NCI-H1694 (cell line): Measurements from ENCODE around the gene S1PR1.
"Not testable (repeated sequence)": the region's sequence is repeated elsewhere in the genome, so short reads cannot be mapped to it uniquely, and the experiment has no call there.

Experiments used
- DNase-seq: peaks from one replicate; lab custom pipeline; 2025; lab: John Stamatoyannopoulos, UW

S1PR1 gene

DNA sequence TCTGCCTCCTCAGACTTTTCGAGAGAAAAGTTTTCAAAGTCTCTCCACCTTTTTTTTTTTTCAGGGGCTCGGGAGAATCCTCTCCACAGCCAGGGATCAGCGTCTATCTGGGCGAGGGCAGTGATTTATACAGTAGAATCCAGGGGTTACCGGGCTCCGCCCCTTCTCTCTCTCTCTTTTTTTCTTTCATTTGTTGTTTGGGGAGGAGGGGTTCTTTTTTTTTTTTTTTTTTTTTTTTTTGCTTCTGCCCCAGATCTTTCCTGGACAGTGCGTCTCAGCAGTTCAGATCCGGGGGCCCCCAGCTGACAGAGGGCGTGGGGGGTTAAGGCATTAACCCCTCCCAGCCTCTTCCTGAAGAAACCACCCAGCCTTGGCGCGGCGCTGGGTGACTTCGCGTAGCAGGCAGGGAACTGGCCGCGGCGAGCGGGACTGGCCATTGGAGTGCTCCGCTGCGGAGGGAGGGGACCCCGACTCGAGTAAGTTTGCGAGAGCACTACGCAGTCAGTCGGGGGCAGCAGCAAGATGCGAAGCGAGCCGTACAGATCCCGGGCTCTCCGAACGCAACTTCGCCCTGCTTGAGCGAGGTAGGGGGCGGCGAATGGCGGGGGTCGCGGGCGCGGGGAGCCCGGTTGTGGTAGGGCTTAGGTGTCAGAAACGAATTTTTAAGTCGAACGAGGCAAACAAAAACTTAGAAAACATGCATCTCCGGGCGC, at the start of gene S1PR1:
S1PR1 (plus strand) TSS at position 504 of the 713 bp plus-strand sequence. CDS start 1,966 bp downstream, outside the sequence.
- DNase-seq = no peak

- no peak for DNase-seq
Measured at GRCh38 chr1:101187297-101187696, 49.5 kb upstream of the S1PR1 start.

- no peak for DNase-seq
Measured at GRCh38 chr1:101188331-101188730, 48.5 kb upstream of the S1PR1 start.

GRCh38 chr1:101188968-101189367, 47.9 kb upstream of the S1PR1 start:
- not testable (repeated sequence) for DNase-seq

- DNase-seq = no peak
Measured at GRCh38 chr1:101190441-101190840, 46.4 kb upstream of the S1PR1 start.

GRCh38 chr1:101191049-101191448, 45.8 kb upstream of the S1PR1 start:
- DNase-seq = no peak

GRCh38 chr1:101193733-101194169, 43.1 kb upstream of the S1PR1 start:
- no peak for DNase-seq

DNA sequence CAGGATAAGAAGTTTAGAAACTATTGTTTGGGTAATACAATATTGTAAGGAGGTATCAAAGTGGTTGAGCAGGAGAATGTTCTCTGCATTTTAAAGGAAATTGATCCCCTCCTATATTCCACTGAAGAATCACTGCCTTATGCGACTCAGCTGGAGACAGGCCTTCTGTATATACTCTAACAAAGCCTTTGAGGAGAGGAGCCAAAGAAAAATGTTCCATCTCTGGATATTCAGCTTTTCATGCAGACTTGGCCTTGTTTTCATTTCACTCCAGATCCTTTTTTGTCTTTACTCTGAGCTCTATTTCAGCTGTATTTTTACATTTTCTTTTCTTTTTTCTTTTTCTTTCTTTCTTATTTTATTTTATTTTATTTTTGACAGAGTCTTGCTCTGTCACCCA, 42.1 kb upstream of the S1PR1 start:
- DNase-seq = no peak

- DNase-seq = no peak
Measured at GRCh38 chr1:101196668-101197067, 40.2 kb upstream of the S1PR1 start.

- no peak for DNase-seq
Measured at GRCh38 chr1:101198842-101199636, 37.8 kb upstream of the S1PR1 start.

DNA sequence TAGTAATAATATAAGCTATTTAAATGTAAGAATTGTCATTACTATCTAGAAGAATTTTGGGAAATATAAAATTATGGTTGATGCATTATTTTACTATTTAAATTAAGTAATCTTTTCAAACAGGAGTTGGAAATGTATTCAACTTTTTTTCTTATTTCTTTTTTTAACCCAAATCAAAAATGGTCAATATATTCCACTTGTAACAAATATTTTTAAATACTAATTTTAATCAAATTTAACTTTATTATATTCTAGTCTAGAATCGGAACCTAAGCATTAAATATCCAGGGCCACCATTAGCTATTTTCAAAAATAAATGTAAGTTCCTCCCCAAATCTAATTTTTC, 37.2 kb upstream of the S1PR1 start:
- no peak for DNase-seq

DNA sequence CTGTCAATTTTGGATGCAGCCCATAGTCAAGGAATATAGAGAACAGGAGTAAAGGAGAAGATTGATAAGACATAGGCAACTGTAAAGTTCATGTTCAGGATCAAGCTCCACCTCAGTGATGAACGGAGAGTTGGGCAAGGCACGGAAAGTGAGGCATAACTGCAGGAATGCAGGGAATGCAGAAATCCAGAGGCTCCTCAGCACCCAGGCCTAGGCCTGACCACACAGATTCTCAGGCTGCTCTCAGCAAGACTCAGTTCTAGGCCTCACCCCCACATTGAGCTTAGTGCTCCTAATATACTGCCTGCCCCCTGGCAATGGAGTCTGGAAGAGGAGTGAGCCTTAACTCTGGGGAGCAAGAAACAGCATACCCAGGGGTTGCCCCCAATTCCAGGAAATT, 36.3 kb upstream of the S1PR1 start:
- DNase-seq = no peak

DNA sequence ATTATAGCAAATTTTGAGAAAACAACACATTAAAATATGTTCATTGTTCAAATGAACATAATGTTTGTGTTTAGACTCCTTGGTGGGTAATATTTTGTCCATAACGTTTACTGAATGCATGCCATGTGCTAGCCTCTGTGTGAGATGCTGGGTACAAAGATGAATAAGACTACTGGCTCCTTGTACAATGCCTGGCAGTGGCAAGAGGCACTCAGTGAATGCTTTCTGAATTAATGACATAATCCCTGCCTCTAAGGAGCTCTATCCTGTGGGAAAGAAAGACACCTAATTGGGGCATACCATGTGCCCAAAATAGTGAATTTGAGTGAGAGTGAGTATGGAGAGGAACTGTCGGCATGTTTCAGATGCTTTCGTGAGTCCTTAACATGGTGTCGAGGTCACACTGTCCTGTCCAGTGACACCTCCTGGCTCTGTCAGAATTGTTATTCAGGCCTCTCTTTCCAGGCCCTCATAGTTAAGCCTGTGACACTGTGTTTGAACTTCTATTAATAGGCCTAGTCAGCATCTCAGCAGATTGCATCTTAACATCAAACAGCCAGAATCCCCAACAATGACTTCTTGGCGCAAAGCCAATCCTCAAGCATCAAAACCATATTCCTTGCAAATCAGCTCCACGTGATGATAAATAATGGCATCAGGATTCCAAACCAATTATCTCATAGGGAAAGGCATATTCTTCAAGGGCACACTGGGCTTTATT, 32.8 kb upstream of the S1PR1 start:
- no peak for DNase-seq

DNA sequence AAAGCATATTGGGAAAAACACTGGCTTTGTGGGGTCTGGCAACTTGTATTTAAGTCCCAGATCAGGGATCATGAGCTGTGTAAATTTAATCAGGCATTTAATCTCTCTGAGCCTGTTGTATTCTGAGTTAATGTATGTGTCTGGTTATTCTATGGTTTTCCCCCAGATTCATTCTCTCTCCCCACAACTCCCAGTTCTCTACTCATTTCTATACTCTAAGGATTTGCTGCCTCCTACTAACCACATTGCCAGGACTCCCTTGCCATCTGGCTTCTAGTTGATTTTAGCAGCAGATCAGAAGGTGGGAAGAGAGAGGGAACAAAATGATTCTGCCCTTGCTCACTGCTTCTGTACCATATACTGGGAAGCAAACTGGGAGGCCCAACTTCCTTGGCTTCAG, 31.4 kb upstream of the S1PR1 start:
- no peak for DNase-seq

DNA sequence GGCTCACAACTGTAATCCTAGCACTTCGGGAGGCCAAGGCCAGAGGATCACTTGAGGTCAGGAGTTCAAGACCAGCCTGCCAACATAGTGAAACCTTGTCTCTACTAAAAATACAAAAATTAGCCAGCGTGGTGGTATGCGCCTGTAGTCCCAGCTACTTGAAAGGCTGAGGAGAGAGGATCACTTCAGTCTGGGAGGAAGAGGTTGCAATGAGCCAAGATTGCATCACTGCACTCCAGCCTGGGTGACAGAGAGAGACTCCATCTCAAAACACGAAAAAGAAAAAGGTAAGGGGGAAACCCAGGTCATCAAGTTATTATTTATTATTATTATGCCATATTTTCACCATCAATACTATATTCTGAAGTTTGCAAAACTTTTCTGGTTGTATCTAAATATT, 30.7 kb upstream of the S1PR1 start:
- not testable (repeated sequence) for DNase-seq

DNA sequence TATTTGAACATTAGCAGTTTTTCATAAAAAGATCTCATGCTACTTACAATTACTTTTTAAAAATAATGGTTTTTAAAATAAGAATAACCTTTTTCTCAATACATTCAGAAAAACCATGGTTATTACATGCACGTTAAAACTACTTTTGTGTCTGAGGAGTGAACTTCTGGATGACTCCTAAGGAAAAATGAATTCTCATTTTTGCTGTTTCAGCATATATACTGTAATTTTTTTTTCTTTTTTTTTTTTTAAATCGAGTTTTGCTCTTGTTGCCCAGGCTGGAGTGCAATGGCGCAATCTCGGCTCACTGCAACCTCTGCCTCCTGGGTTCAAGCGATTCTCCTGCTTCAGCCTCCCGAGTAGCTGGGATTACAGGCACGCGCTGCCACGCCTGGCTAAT, 29.5 kb upstream of the S1PR1 start:
- DNase-seq = not testable (repeated sequence)

GRCh38 chr1:101207891-101208290, 28.9 kb upstream of the S1PR1 start:
- DNase-seq = no peak

- no peak for DNase-seq
Measured at GRCh38 chr1:101215363-101216011, 21.3 kb upstream of the S1PR1 start.

GRCh38 chr1:101216623-101217022, 20.2 kb upstream of the S1PR1 start:
- no peak for DNase-seq

GRCh38 chr1:101217148-101217547, 19.7 kb upstream of the S1PR1 start:
- DNase-seq = no peak

DNA sequence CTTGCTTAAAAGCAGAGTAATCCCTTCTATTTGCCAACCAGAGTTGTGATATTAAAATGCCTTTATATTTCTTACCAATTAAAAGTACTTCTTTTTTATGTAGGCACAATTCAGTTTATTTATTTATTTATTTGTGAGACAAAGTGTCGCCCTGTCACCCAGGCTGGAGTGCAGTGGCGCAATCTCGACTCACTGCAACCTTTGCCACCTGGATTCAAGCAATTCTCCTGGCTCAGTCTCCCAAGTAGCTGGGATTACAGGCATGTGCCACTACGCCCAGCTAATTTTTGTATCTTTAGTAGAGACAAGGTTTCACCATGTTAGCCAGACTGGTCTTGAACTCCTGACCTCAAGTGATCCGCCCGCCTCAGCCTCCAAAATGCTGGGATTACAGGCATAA, 17.9 kb upstream of the S1PR1 start:
- DNase-seq = not testable (repeated sequence)
